Calu3 (cell line): Measurements from ENCODE around the gene SP3. TPM values are rescaled to one million over a fixed set of nuclear protein-coding genes. Genes with fewer than 3 reads are reported as not detected.

Source experiments
- BruUV-seq: library from RNA; stranded (reverse); fragments of 400-500 nt; replicated peaks from 2 replicates; lab custom pipeline; 2021; lab: Mats Ljungman, UMichigan
- CTCF ChIA-PET: fragments of 300-600 bp; sonication (Branson Sonifier 250); formaldehyde crosslinking; loops from one replicate; lab custom pipeline; 2022; ENCODE audit warnings: antibody characterized with exemption; lab: Charles Lee
- DNase-seq: peaks from one replicate; pipeline ENCODE4 v3.0.0; 2022
- H3K27ac Mint-ChIP-seq: one replicate; pipeline ENCODE4 v1.8.0; 2022; ENCODE audit warnings: mixed read lengths; ENCODE audit not compliant: unreplicated experiment
- H3K27me3 Mint-ChIP-seq: one replicate; pipeline ENCODE4 v1.8.0; 2022; ENCODE audit warnings: mixed read lengths; ENCODE audit not compliant: unreplicated experiment
- H3K36me3 Mint-ChIP-seq: one replicate; pipeline ENCODE4 v1.8.0; 2022; ENCODE audit warnings: mild to moderate bottlenecking, moderate library complexity, mixed read lengths; ENCODE audit not compliant: insufficient read depth, unreplicated experiment
- H3K4me1 Mint-ChIP-seq: one replicate; pipeline ENCODE4 v1.8.0; 2022; ENCODE audit warnings: mild to moderate bottlenecking, low read depth, mixed read lengths; ENCODE audit not compliant: unreplicated experiment
- H3K4me3 Mint-ChIP-seq: one replicate; pipeline ENCODE4 v1.8.0; 2022; ENCODE audit warnings: mild to moderate bottlenecking, low read depth, moderate library complexity, mixed read lengths; ENCODE audit not compliant: unreplicated experiment
- H3K9me3 Mint-ChIP-seq: one replicate; pipeline ENCODE4 v1.8.0; 2022; ENCODE audit warnings: low read depth, mixed read lengths; ENCODE audit not compliant: unreplicated experiment
- intact Hi-C: fragments of 100-400 bp; cut with micrococcal nuclease; formaldehyde crosslinking; loops from one replicate; pipeline ENCODE4 v1.10.0; 2022; ENCODE audit not compliant: unreplicated experiment
- total RNA-seq: library from RNA; stranded (reverse); gene quantifications from 2 replicates; pipeline ENCODE4 v1.2.3, GENCODE V29; 2022
- TF ChIP-seq, protein P1 (sequence below): fragments of 200-600 bp; IDR thresholded peaks from one replicate; pipeline ENCODE4 v1.8.0; 2022; ENCODE audit warnings: antibody characterized with exemption; ENCODE audit not compliant: unreplicated experiment

Gene SP3
- total RNA-seq, 1 experiment from 2014 or later = 82.5 TPM

DNA sequence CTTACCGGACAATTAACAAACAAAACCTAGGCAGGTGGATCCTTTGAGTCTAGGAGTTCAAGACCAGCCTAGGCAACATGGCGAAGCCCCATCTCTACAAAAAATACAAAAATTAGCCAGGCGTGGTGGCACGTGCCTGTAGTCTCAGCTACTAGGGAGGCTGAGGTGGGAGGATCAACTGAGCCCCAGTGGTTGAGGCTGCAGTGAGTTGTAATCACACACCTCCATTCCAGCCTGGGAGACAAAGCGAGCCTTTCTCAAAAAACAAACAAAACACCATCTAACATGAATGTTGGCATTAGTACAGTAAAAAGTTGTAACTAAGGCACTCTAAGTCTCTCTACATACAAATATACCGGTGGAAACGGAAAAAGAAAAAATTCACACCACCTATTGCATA lies 5.3 kb downstream of the SP3 start:
- CTCF ChIA-PET = interaction anchor here (0.8 kb wide), 1 partner anchor 16 kb away, joined by 4 read pairs; no protein-coding TSS in a partner anchor
- TF ChIP-seq, protein P1, sequence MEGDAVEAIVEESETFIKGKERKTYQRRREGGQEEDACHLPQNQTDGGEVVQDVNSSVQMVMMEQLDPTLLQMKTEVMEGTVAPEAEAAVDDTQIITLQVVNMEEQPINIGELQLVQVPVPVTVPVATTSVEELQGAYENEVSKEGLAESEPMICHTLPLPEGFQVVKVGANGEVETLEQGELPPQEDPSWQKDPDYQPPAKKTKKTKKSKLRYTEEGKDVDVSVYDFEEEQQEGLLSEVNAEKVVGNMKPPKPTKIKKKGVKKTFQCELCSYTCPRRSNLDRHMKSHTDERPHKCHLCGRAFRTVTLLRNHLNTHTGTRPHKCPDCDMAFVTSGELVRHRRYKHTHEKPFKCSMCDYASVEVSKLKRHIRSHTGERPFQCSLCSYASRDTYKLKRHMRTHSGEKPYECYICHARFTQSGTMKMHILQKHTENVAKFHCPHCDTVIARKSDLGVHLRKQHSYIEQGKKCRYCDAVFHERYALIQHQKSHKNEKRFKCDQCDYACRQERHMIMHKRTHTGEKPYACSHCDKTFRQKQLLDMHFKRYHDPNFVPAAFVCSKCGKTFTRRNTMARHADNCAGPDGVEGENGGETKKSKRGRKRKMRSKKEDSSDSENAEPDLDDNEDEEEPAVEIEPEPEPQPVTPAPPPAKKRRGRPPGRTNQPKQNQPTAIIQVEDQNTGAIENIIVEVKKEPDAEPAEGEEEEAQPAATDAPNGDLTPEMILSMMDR = no peak
- Mint-ChIP-seq H3K4me3 (peak overlapping the region; percentile 56), H3K4me1 (peaks cover 44% of the 10 kb centered on the region), H3K9me3 (no peaks in the 10 kb centered on the region), H3K27me3 (no peaks in the 10 kb centered on the region), H3K27ac (peak overlapping the region; percentile 50), H3K36me3 (peaks cover 65% of the 10 kb centered on the region)
- no TSS peak for BruUV-seq
- intact Hi-C loops = loop anchor here (5.0 to 10.0 kb wide), 3 partner anchors 43 to 385 kb away; no protein-coding TSS in a partner anchor
- no peak for DNase-seq

DNA sequence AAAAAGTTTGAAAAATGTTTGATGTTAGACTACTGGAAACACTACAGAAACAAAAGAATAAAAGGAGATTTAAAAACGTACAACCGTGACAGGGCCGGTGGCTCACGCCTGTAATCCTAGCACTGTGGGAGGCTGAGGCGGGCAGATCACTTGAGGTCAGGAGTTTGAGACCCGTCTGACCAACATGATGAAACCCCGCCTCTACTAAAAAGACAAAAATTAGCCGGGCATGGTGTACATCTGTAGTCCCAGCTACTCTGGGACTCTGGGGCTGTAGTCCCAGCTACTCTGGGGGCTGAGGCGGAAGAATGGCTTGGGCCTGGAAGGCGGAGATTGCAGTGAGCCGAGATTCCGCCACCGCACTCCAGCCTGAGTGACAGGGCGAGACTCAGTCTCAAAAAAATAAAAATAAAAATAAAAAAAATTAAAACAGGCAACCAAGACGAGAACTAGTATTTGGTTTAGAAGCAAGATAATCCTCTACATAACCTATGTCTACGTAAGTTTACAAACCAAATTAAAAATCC lies 5.8 kb downstream of the SP3 start:
- Mint-ChIP-seq H3K27ac (peak overlapping the region; percentile 50), H3K4me1 (peaks cover 44% of the 10 kb centered on the region), H3K36me3 (peaks cover 65% of the 10 kb centered on the region)

DNA sequence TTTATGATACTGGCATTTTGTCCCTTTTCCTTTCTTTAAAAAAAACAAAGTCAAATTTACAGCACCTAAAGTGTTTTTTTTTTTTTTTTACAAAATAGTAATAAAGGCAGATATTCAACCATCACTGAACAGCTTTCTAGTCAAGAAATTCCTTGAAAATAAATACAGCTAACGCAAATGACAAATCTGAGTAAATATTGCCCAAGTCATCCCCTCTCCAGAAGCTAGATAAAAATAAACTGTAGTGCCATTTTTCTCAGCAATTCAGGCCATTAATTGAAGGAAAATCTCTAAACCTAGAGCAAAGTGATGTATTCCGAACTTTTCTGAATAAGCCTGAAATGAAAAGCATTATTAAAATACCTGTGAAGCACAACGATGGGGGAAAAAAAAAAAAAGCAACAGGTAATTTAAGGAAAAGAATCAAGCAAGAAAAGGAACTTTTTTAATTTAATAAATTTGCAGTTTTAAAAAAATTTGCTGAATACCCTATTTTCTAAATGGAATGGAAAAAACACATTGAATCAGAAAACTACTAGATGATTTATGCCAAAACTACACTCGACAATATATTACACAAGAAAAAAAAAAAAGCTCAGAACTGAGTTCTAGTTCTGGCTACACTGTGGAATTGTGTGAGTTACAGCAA lies 6.9 kb downstream of the SP3 start:
- intact Hi-C loops = loop anchor here (5.0 to 10.0 kb wide), 2 partner anchors 41 to 386 kb away; no protein-coding TSS in a partner anchor
- H3K36me3 Mint-ChIP-seq = peaks cover 58% of the 10 kb centered on the region
- CTCF ChIA-PET = interaction anchor here (0.6 to 0.9 kb wide), 7 partner anchors 18 to 584 kb away, joined by 3 to 5 read pairs (median 3); no protein-coding TSS in a partner anchor

More for the DNA sequence above, 5.8 kb downstream of the SP3 start:
- Mint-ChIP-seq H3K9me3 (no peaks in the 10 kb centered on the region), H3K4me3 (peak overlapping the region; percentile 56), H3K27me3 (no peaks in the 10 kb centered on the region)
- TF ChIP-seq, protein P1 = no peak
- DNase-seq = no peak
- BruUV-seq = no TSS peak
- intact Hi-C loops = loop anchor here (5.0 to 10.0 kb wide), 2 partner anchors 42 to 385 kb away; no protein-coding TSS in a partner anchor
- CTCF ChIA-PET = interaction anchor here (0.7 kb wide), 2 partner anchors 322 to 585 kb away, joined by 3 to 4 read pairs; no protein-coding TSS in a partner anchor

DNA sequence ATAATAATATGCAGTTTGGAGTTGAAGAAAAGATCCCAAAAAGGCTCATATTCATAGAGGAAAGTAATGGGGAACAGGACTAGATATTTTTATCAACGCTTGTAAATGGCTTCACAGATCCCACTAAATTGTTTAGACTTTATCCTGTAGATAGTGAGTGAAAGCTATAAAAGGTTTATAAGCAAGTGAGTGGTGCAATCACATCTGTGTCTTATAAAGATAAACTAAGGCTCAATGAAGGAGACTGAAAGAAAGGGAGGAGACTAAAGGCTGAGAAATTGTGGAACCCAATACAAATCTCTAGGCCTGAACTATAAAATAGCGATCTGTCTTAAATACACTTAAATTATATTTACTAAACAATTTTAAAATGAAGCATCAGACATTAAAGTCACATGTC lies 7.7 kb downstream of the SP3 start:
- Mint-ChIP-seq H3K36me3 (peaks cover 50% of the 10 kb centered on the region), H3K4me1 (peaks cover 50% of the 10 kb centered on the region)

More for the DNA sequence above, 6.9 kb downstream of the SP3 start:
- H3K9me3 Mint-ChIP-seq = no peaks in the 10 kb centered on the region
- no peak for DNase-seq
- H3K27me3 Mint-ChIP-seq = no peaks in the 10 kb centered on the region
- no peak overlapping the region for H3K27ac Mint-ChIP-seq
- TF ChIP-seq, protein P1 = no peak
- peaks cover 44% of the 10 kb centered on the region for H3K4me1 Mint-ChIP-seq
- BruUV-seq = no TSS peak
- H3K4me3 Mint-ChIP-seq = peak overlapping the region; percentile 56

More for the DNA sequence above, 7.7 kb downstream of the SP3 start:
- Mint-ChIP-seq H3K27me3 (no peaks in the 10 kb centered on the region), H3K27ac (peak overlapping the region; percentile 30), H3K9me3 (no peaks in the 10 kb centered on the region), H3K4me3 (no peak overlapping the region)
- CTCF ChIA-PET = no interaction called here
- no TSS peak for BruUV-seq
- TF ChIP-seq, protein P1 = no peak
- no peak for DNase-seq
- intact Hi-C loops = loop anchor here (5.0 to 10.0 kb wide), 2 partner anchors 40 to 387 kb away; no protein-coding TSS in a partner anchor
